Measurements from ENCODE around the gene ATP6V0C. TPM values are rescaled to one million over a fixed set of nuclear protein-coding genes. Genes with fewer than 3 reads are reported as not detected.

The ATP6V0C gene
- total RNA-seq, 3 donors from 2014 or later: 27.5 to 70.2 (median 45.4) TPM

GRCh38 chr16:2467528-2468232 is 46.1 kb upstream of the ATP6V0C start:
- H3K9me3 ChIP-seq: no peaks in the 10 kb centered on the region
- H3K4me1 ChIP-seq: peaks cover 9 to 23% of the 10 kb centered on the region in 2 donors
- TF ChIP-seq POLR2A (IDR thresholded peaks at IDR 0.05): no peak
- no peak for TF ChIP-seq CTCF (IDR thresholded peaks at IDR 0.05)
- TF ChIP-seq POLR2AphosphoS5 (IDR thresholded peaks at IDR 0.05): peak in 1 of 3 donors; percentile 57
- H3K27ac ChIP-seq: peak overlapping the region; percentile 82
- intact Hi-C loops (cut with DNase I; ENCODE audit: low total_unique reads): no loop called here
- peak; percentile 78 to 82 for DNase-seq (ENCODE audit: low spot score in 2 of 2)
- no peaks in the 10 kb centered on the region for H3K27me3 ChIP-seq
- H3K4me3 ChIP-seq: peak overlapping the region; percentile 49 to 82 (median 63)
- H3K36me3 ChIP-seq: no peaks in the 10 kb centered on the region

- H3K4me3 ChIP-seq: peak overlapping the region; percentile 49 to 82 (median 63)
- H3K27ac ChIP-seq: peak overlapping the region; percentile 82
- H3K9me3 ChIP-seq: no peaks in the 10 kb centered on the region
- no peaks in the 10 kb centered on the region for H3K27me3 ChIP-seq
- intact Hi-C loops (cut with DNase I; ENCODE audit: low total_unique reads): no loop called here
- H3K4me1 ChIP-seq: peaks cover 9 to 23% of the 10 kb centered on the region in 2 donors
- TF ChIP-seq POLR2AphosphoS5 (IDR thresholded peaks at IDR 0.05) (peak in 1 of 3 donors; percentile 8), CTCF (IDR thresholded peaks at IDR 0.05) (no peak)
- H3K36me3 ChIP-seq: no peaks in the 10 kb centered on the region
- no peak for DNase-seq (ENCODE audit: low spot score in 2 of 2)
Measured at GRCh38 chr16:2468233-2468724, 45.5 kb upstream of the ATP6V0C start.

- Histone ChIP-seq H3K27ac (peak overlapping the region in 1 of 2 donors; percentile 82), H3K27me3 (no peaks in the 10 kb centered on the region), H3K4me1 (peaks cover 14 to 23% of the 10 kb centered on the region in 2 donors), H3K36me3 (no peaks in the 10 kb centered on the region), H3K9me3 (no peaks in the 10 kb centered on the region), H3K4me3 (peak overlapping the region in 2 of 3 donors; percentile 63 to 82)
- no peak for TF ChIP-seq POLR2A (IDR thresholded peaks at IDR 0.05)
- TF ChIP-seq POLR2AphosphoS5 (IDR thresholded peaks at IDR 0.05): no peak
- TF ChIP-seq CTCF (IDR thresholded peaks at IDR 0.05): no peak
- DNase-seq (ENCODE audit: low spot score in 2 of 2): no peak
- intact Hi-C loops (cut with DNase I; ENCODE audit: low total_unique reads): no loop called here
Measured at GRCh38 chr16:2468725-2469398, 44.9 kb upstream of the ATP6V0C start.

- H3K4me3 ChIP-seq: no peak overlapping the region
- DNase-seq (ENCODE audit: low spot score in 2 of 2): no peak
- no peaks in the 10 kb centered on the region for H3K27me3 ChIP-seq
- no peaks in the 10 kb centered on the region for H3K36me3 ChIP-seq
- intact Hi-C loops (cut with DNase I; ENCODE audit: low total_unique reads): no loop called here
- H3K27ac ChIP-seq: no peak overlapping the region
- no peaks in the 10 kb centered on the region for H3K9me3 ChIP-seq
- H3K4me1 ChIP-seq: peaks cover 14 to 23% of the 10 kb centered on the region in 2 donors
- TF ChIP-seq CTCF (IDR thresholded peaks at IDR 0.05) (no peak), POLR2AphosphoS5 (IDR thresholded peaks at IDR 0.05) (no peak), POLR2A (IDR thresholded peaks at IDR 0.05) (no peak)
Measured at GRCh38 chr16:2469399-2470233, 44.1 kb upstream of the ATP6V0C start.

Measured in breast epithelium (tissue), 4 donors.